ENCODE measurements around the gene SEMA3G. TPM values are rescaled to one million over a fixed set of nuclear protein-coding genes. Genes with fewer than 3 reads are reported as not detected.

The SEMA3G gene
- total and polyA plus RNA-seq, 7 experiments from 2014 or later = 0.10 to 0.24 TPM; not detected in 5

- no peak overlapping the region for H3K27ac Mint-ChIP-seq
- H3K27me3 ChIP-seq (ENCODE audit: control insufficient read depth in 2 of 2, insufficient read depth in 2 of 2, low read length in 2 of 2) = no peaks in the 10 kb centered on the region
- no peaks in the 10 kb centered on the region for H3K36me3 ChIP-seq (ENCODE audit: control insufficient read depth in 2 of 3, insufficient read depth in 3 of 3, low read length in 3 of 3)
- no peaks in the 10 kb centered on the region for H3K4me1 ChIP-seq (ENCODE audit: control insufficient read depth in 2 of 2, insufficient read depth in 2 of 2, low read length in 2 of 2)
- DNase-seq (no peak), ATAC-seq (no peak)
- no peaks in the 10 kb centered on the region for H3K36me3 Mint-ChIP-seq
- H3K9me3 ChIP-seq (ENCODE audit: control insufficient read depth in 2 of 3, low read length in 3 of 3) = no peaks in the 10 kb centered on the region
- peaks cover 0 to 5% (median 2%) of the 10 kb centered on the region in 7 donors for H3K4me1 Mint-ChIP-seq
- peaks cover 0 to 4% (median 0%) of the 10 kb centered on the region in 5 donors for H3K27me3 Mint-ChIP-seq
- H3K9me3 Mint-ChIP-seq = no peaks in the 10 kb centered on the region
- ChIA-PET POLR2A (no interaction called here), CTCF (no interaction called here)
- H3K4me3 ChIP-seq (ENCODE audit: low read length) = no peak overlapping the region
- H3K27ac ChIP-seq (ENCODE audit: low read depth, low read length) = no peak overlapping the region
- H3K4me3 Mint-ChIP-seq = no peak overlapping the region
- intact Hi-C loops (cut with micrococcal nuclease) = no loop called here
Measured at GRCh38 chr3:52440249-52440551, 4.7 kb downstream of the SEMA3G start.

DNA sequence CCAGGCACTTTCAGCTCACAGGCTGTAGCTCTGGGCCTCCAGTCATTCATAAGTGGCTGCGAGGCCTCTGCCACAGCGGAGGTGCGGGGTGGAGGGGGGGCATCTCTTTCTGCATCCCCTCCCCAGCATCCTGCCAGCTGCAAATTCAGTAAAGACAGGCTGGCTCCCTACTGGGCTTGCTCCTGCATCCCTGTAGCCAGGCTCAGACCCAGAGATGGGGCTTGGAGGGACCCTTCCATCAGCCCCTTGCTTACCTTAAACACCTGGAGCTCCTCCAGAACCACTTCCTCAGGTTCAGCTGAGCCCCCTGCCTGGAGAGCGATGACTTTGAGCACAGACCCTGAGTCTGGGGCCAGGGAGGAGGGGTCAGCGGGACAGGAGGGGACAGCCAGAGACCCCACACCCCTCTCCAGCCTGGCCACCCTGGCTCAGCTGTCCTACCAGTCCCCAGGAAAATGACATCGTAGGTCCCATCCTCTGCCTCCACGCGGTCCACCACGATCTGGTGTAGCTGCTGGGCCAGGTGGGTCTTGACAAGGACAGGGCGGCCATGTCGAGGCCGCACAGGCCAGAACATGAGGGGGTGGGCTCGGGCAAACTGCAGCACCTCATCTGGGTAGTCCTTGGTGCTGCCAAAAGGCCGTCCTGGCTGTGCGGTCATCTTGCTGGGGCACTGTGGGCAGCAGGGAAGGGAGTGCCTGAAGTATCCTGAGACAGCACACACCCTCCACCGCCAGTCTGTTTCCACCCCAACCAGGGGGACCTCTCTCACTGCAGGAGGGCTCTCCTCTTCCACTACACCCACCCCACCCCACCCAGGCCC is 5.3 kb downstream of the SEMA3G start:
- DNase-seq (no peak), ATAC-seq (no peak)
- Histone ChIP-seq H3K4me1 (ENCODE audit: control insufficient read depth in 2 of 2, insufficient read depth in 2 of 2, low read length in 2 of 2) (no peaks in the 10 kb centered on the region), H3K9me3 (ENCODE audit: control insufficient read depth in 2 of 3, low read length in 3 of 3) (no peaks in the 10 kb centered on the region), H3K4me3 (ENCODE audit: low read length) (no peak overlapping the region), H3K27ac (ENCODE audit: low read depth, low read length) (no peak overlapping the region), H3K36me3 (ENCODE audit: control insufficient read depth in 2 of 3, insufficient read depth in 3 of 3, low read length in 3 of 3) (no peaks in the 10 kb centered on the region), H3K27me3 (ENCODE audit: control insufficient read depth in 2 of 2, insufficient read depth in 2 of 2, low read length in 2 of 2) (no peaks in the 10 kb centered on the region)
- intact Hi-C loops (cut with micrococcal nuclease) = no loop called here
- Mint-ChIP-seq H3K27ac (no peak overlapping the region), H3K36me3 (no peaks in the 10 kb centered on the region), H3K4me3 (no peak overlapping the region), H3K27me3 (peaks cover 0 to 4% (median 0%) of the 10 kb centered on the region in 5 donors), H3K4me1 (peaks cover 0 to 5% (median 0%) of the 10 kb centered on the region in 7 donors), H3K9me3 (no peaks in the 10 kb centered on the region)
- POLR2A ChIA-PET = interaction anchor here (0.9 kb wide), 1 partner anchor 9 kb away, joined by 3 read pairs; no protein-coding TSS in a partner anchor
- CTCF ChIA-PET = no interaction called here

DNA sequence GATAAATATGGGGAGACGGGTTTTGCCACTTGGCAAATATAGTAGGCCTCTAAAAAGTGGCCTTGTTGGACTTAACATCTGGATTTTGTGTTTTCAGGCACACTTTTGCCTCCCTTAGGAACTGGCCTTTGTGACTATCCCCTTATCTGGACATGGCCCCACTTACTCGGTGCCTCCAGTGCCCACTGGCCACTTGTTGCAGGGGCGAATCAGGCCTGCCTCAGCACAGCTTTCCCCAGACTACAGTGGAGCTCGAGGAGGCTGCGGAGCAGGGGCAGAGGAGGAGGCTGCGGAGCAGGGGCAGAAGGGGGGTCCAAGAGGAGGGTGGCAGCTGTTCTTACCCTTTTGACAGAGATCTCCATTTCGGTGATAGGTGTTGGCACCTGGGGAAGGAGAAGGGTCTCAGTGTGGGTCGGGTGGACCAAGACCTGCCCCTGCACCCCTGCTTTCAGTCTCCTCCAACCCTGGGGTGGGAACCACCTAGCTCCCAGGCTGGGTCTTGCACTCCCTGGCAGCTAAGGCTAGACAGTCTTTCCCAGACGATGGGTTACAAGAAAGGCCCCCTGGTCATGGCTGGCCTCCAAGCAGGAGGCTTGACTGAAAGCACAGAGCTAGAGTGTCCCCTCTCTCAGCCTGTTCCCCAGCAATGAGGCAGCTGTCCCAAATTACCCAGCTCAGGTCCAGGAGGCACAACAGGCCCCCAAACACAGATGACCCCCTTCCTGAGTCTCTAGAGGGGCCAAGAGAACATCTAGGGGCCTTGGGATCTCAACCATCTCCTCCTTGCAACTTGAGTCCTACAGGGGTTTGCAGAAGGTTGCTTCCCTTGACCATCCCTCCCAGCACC is 6.1 kb downstream of the SEMA3G start:
- ATAC-seq (no peak), DNase-seq (no peak)
- H3K9me3 Mint-ChIP-seq = no peaks in the 10 kb centered on the region
- Histone ChIP-seq H3K4me3 (ENCODE audit: low read length) (no peak overlapping the region), H3K36me3 (ENCODE audit: control insufficient read depth in 2 of 3, insufficient read depth in 3 of 3, low read length in 3 of 3) (no peaks in the 10 kb centered on the region), H3K9me3 (ENCODE audit: control insufficient read depth in 2 of 3, low read length in 3 of 3) (no peaks in the 10 kb centered on the region), H3K27me3 (ENCODE audit: control insufficient read depth in 2 of 2, insufficient read depth in 2 of 2, low read length in 2 of 2) (no peaks in the 10 kb centered on the region), H3K27ac (ENCODE audit: low read depth, low read length) (no peak overlapping the region), H3K4me1 (ENCODE audit: control insufficient read depth in 2 of 2, insufficient read depth in 2 of 2, low read length in 2 of 2) (no peaks in the 10 kb centered on the region)
- no peaks in the 10 kb centered on the region for H3K36me3 Mint-ChIP-seq
- POLR2A ChIA-PET = interaction anchor here (0.9 kb wide), 1 partner anchor 10 kb away, joined by 3 read pairs; no protein-coding TSS in a partner anchor
- CTCF ChIA-PET = no interaction called here
- no peak overlapping the region for H3K4me3 Mint-ChIP-seq
- H3K27ac Mint-ChIP-seq = no peak overlapping the region
- intact Hi-C loops (cut with micrococcal nuclease) = no loop called here
- H3K27me3 Mint-ChIP-seq = peaks cover 0 to 4% (median 0%) of the 10 kb centered on the region in 5 donors
- peaks cover 0 to 2% (median 0%) of the 10 kb centered on the region in 7 donors for H3K4me1 Mint-ChIP-seq

- DNase-seq = no peak
- Mint-ChIP-seq H3K4me1 (peaks cover 0 to 3% (median 0%) of the 10 kb centered on the region in 7 donors), H3K36me3 (no peaks in the 10 kb centered on the region), H3K27me3 (peaks cover 0 to 4% (median 0%) of the 10 kb centered on the region in 5 donors), H3K4me3 (no peak overlapping the region), H3K9me3 (no peaks in the 10 kb centered on the region), H3K27ac (no peak overlapping the region)
- Histone ChIP-seq H3K9me3 (ENCODE audit: control insufficient read depth in 2 of 3, low read length in 3 of 3) (no peaks in the 10 kb centered on the region), H3K27ac (ENCODE audit: low read depth, low read length) (no peak overlapping the region), H3K27me3 (ENCODE audit: control insufficient read depth in 2 of 2, insufficient read depth in 2 of 2, low read length in 2 of 2) (no peaks in the 10 kb centered on the region), H3K4me1 (ENCODE audit: control insufficient read depth in 2 of 2, insufficient read depth in 2 of 2, low read length in 2 of 2) (no peaks in the 10 kb centered on the region), H3K36me3 (ENCODE audit: control insufficient read depth in 2 of 3, insufficient read depth in 3 of 3, low read length in 3 of 3) (no peaks in the 10 kb centered on the region), H3K4me3 (ENCODE audit: low read length) (no peak overlapping the region)
- ATAC-seq = no peak
- ChIA-PET POLR2A (no interaction called here), CTCF (no interaction called here)
- intact Hi-C loops (cut with micrococcal nuclease) = no loop called here
Measured at GRCh38 chr3:52438104-52438376, 6.9 kb downstream of the SEMA3G start.

- no peaks in the 10 kb centered on the region for H3K9me3 Mint-ChIP-seq
- H3K27ac Mint-ChIP-seq = no peak overlapping the region
- DNase-seq (no peak), ATAC-seq (no peak)
- H3K27me3 Mint-ChIP-seq = peaks cover 0 to 4% (median 0%) of the 10 kb centered on the region in 5 donors
- no peak overlapping the region for H3K4me3 Mint-ChIP-seq
- H3K27ac ChIP-seq (ENCODE audit: low read depth, low read length) = no peak overlapping the region
- H3K27me3 ChIP-seq (ENCODE audit: control insufficient read depth in 2 of 2, insufficient read depth in 2 of 2, low read length in 2 of 2) = no peaks in the 10 kb centered on the region
- POLR2A ChIA-PET = no interaction called here
- no peaks in the 10 kb centered on the region for H3K36me3 Mint-ChIP-seq
- peaks cover 0 to 5% (median 0%) of the 10 kb centered on the region in 7 donors for H3K4me1 Mint-ChIP-seq
- CTCF ChIA-PET = no interaction called here
- no peaks in the 10 kb centered on the region for H3K4me1 ChIP-seq (ENCODE audit: control insufficient read depth in 2 of 2, insufficient read depth in 2 of 2, low read length in 2 of 2)
- no peak overlapping the region for H3K4me3 ChIP-seq (ENCODE audit: low read length)
- H3K36me3 ChIP-seq (ENCODE audit: control insufficient read depth in 2 of 3, insufficient read depth in 3 of 3, low read length in 3 of 3) = no peaks in the 10 kb centered on the region
- H3K9me3 ChIP-seq (ENCODE audit: control insufficient read depth in 2 of 3, low read length in 3 of 3) = no peaks in the 10 kb centered on the region
- intact Hi-C loops (cut with micrococcal nuclease) = no loop called here
Measured at GRCh38 chr3:52437326-52438103, 7.4 kb downstream of the SEMA3G start.

DNA sequence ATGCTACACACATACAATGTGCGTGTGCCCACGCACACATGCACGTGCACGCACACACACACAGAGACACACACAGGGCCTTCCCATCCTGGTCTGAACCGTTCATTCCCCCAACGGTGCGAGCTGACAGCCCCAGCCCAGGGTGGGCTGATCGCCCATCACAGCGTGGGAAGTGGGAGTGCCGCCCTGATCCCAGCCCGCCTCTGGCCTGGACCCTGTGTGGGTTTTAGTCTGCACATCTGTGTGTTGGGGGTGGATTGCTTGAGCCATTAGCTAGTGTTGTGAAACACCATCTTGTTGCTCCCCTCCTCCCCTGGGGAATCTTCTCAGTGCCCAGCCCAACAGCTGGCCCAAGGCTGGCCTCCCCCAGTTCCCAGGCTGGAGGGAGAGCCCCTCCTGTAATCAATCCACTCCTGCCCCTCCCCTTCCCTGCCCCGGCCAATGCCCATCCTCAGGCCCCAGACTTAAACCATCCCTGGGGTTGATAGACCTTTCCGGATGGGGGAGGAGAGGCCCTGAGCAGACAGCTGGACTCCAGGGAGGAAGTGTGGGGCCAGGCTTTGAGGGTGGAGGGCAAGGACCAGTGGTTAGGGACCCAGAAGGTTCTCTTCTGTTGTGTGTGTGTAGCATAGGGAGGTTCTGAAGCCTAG is 8.3 kb downstream of the SEMA3G start:
- no peak for ATAC-seq
- Histone ChIP-seq H3K9me3 (ENCODE audit: control insufficient read depth in 2 of 3, low read length in 3 of 3) (no peaks in the 10 kb centered on the region), H3K36me3 (ENCODE audit: control insufficient read depth in 2 of 3, insufficient read depth in 3 of 3, low read length in 3 of 3) (no peaks in the 10 kb centered on the region), H3K27me3 (ENCODE audit: control insufficient read depth in 2 of 2, insufficient read depth in 2 of 2, low read length in 2 of 2) (no peaks in the 10 kb centered on the region), H3K4me1 (ENCODE audit: control insufficient read depth in 2 of 2, insufficient read depth in 2 of 2, low read length in 2 of 2) (no peaks in the 10 kb centered on the region), H3K4me3 (ENCODE audit: low read length) (no peak overlapping the region), H3K27ac (ENCODE audit: low read depth, low read length) (no peak overlapping the region)
- no peak overlapping the region for H3K4me3 Mint-ChIP-seq
- H3K9me3 Mint-ChIP-seq = no peaks in the 10 kb centered on the region
- H3K4me1 Mint-ChIP-seq = peaks cover 0 to 5% (median 0%) of the 10 kb centered on the region in 7 donors
- no peaks in the 10 kb centered on the region for H3K36me3 Mint-ChIP-seq
- ChIA-PET POLR2A (no interaction called here), CTCF (no interaction called here)
- no peak overlapping the region for H3K27ac Mint-ChIP-seq
- DNase-seq = no peak
- intact Hi-C loops (cut with micrococcal nuclease) = no loop called here
- peaks cover 0 to 6% (median 0%) of the 10 kb centered on the region in 5 donors for H3K27me3 Mint-ChIP-seq
